SHP77 (cell line): ENCODE measurements around the gene RPLP2.

Experiments
- DNase-seq, 2 experiments: peaks; one replicate each; lab custom pipeline; 2025; lab: John Stamatoyannopoulos, UW

Gene RPLP2

GRCh38 chr11:803770-804598 is 5.8 kb upstream of the RPLP2 start:
- peak in 1 of 2 experiments; percentile 27 for DNase-seq

GRCh38 chr11:804599-804964 is 5.2 kb upstream of the RPLP2 start:
- DNase-seq = no peak

GRCh38 chr11:808427-809286 is 1.1 kb upstream of the RPLP2 start:
- DNase-seq = no peak

- no peak for DNase-seq
These were observed 337 bp downstream of the RPLP2 start for GRCh38 chr11:810040-810567.

GRCh38 chr11:811446-812245 is 1.9 kb downstream of the RPLP2 start:
- DNase-seq = no peak

GRCh38 chr11:812390-812789 is 2.6 kb downstream of the RPLP2 start:
- no peak for DNase-seq

- no peak for DNase-seq
These were observed 3.3 kb downstream of the RPLP2 start for GRCh38 chr11:813072-813455.

- no peak for DNase-seq
These were observed 3.8 kb downstream of the RPLP2 start for GRCh38 chr11:813456-814096.

GRCh38 chr11:815675-816432 is 6.1 kb downstream of the RPLP2 start:
- DNase-seq = no peak

- no peak for DNase-seq
These were observed 6.6 kb downstream of the RPLP2 start for GRCh38 chr11:816433-816779.

- no peak for DNase-seq
These were observed 8.8 kb downstream of the RPLP2 start, which contains the start of gene PNPLA2 for GRCh38 chr11:818396-819128. Gene PNPLA2 (plus strand): TSS chr11:818914. CDS start chr11:819719, 805 bp downstream.

GRCh38 chr11:819129-819931 is 9.6 kb downstream of the RPLP2 start:
- DNase-seq = peak in 1 of 2 experiments; percentile 52

- DNase-seq = peak in 1 of 2 experiments; percentile 48
These were observed 10.3 kb downstream of the RPLP2 start for GRCh38 chr11:819943-820649.

GRCh38 chr11:820655-821511 is 11.1 kb downstream of the RPLP2 start:
- no peak for DNase-seq

- no peak for DNase-seq
These were observed 12.0 kb downstream of the RPLP2 start for GRCh38 chr11:821512-822371.

GRCh38 chr11:823441-824291 is 13.9 kb downstream of the RPLP2 start:
- DNase-seq = no peak
